HAP-1 (cell line): ENCODE measurements around the gene CYSTM1.

Source experiments
- DNase-seq, 2 experiments: peaks; one replicate each; pipeline ENCODE4 v3.0.0-alpha.2; 2016 to 2020; ENCODE audit warnings: low spot score in 2 of 2
- H3K27me3 ChIP-seq: fragments of 250-450 bp; sonication (Bioruptor Pico); 2 replicates; pipeline ENCODE4 v1.5.1; 2020; ENCODE audit warnings: low read depth, mild to moderate bottlenecking, moderate library complexity
- H3K36me3 ChIP-seq: fragments of 250-450 bp; sonication (Bioruptor Pico); replicated peaks from 2 replicates; pipeline ENCODE4 v1.5.1; 2020; ENCODE audit warnings: mild to moderate bottlenecking
- H3K4me1 ChIP-seq: fragments of 250-450 bp; sonication (Bioruptor Pico); 2 replicates; pipeline ENCODE4 v1.5.1; 2020; ENCODE audit warnings: mild to moderate bottlenecking
- H3K4me3 ChIP-seq: fragments of 250-450 bp; sonication (Bioruptor Pico); 2 replicates; pipeline ENCODE4 v1.5.1; 2020; ENCODE audit warnings: mild to moderate bottlenecking, moderate library complexity
- H3K9me3 ChIP-seq: fragments of 250-450 bp; sonication (Bioruptor Pico); 2 replicates; pipeline ENCODE4 v1.5.1; 2020; ENCODE audit warnings: mild to moderate bottlenecking, moderate library complexity
- in situ Hi-C: fragments of 300-500 bp; cut with MboI; formaldehyde crosslinking; loops from 3 replicates; pipeline ENCODE4 v1.14.3; 2020; ENCODE audit warnings: low sequenced_read_pairs, inconsistent platforms, mixed read lengths

Gene CYSTM1

DNA sequence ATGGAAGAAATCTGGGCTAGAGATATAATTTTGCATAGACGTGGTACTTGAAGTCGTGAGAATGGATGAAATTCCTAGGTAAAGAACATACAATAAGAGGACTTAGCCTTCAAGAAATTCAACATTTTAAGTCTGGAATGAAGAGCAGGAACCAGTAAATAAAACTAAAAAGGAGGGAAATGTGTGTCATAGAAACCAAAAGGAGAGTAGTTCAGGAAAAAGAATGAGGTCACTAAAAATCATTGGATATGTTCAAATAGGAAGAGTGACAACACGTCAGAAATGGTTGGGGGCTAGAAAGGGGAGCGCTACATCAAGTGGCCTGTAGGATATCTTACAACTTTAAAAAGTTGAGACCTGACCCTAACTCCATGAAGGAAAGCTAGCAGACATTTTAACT is 83.9 kb downstream of the CYSTM1 start:
- Histone ChIP-seq H3K4me1 (peaks cover 5% of the 10 kb centered on the region), H3K36me3 (peaks cover 4% of the 10 kb centered on the region; the same call in 1 of the 2 replicates), H3K9me3 (no peaks in the 10 kb centered on the region), H3K27me3 (no peaks in the 10 kb centered on the region), H3K4me3 (no peak overlapping the region)
- in situ Hi-C loops, result no loop called here
- DNase-seq, result no peak

DNA sequence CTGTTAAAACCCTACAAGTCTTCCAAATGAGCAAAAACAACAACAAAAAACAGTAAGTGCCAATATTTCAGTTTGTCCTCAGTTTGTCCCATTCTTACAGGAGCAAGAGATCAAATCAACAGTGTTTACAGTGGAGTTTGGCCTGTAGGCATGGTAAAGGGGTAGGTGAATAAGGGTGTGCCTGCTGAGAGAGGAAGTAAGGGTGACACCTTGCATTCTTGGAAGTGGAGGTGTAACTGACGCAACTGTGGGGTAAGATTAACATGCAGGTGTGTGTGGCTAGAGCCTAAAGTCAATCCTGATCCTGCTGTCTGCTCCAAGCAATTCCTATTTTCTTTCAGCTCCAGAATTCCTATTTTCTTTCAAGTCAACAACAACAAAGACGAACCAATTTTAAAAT is 84.5 kb downstream of the CYSTM1 start:
- in situ Hi-C loops, result no loop called here
- Histone ChIP-seq H3K4me3 (no peak overlapping the region), H3K36me3 (peaks cover 4% of the 10 kb centered on the region; the same call in 1 of the 2 replicates), H3K4me1 (no peaks in the 10 kb centered on the region), H3K9me3 (no peaks in the 10 kb centered on the region), H3K27me3 (no peaks in the 10 kb centered on the region)
- no peak for DNase-seq

DNA sequence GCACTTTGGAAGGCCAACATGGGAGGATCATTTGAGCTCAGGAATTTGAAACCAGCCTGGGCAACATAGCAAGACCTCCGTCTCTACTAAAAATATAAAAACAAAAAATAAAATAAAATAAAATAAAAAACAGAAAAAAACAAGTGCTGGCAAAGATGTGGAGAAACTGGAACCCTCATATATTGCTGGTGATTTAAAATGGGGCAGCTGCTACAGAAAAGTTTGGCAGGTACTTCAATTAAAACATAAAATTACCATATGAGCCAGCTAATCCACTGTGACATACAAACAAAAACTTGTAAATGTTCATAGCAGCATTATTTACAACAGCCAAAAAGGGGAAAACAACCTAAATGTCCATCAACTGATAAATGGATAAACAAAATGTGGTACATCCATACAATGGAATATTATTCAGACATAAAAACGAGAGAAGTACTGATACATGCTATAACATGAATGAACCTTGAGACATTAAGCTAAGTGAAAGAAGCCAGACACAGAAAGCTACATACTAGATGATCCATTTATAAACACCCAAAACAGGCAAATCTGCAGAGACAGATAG is 85.2 kb downstream of the CYSTM1 start:
- DNase-seq, result no peak
- Histone ChIP-seq H3K4me3 (no peak overlapping the region), H3K36me3 (peaks cover 4% of the 10 kb centered on the region; the same call in 1 of the 2 replicates), H3K27me3 (no peaks in the 10 kb centered on the region), H3K9me3 (no peaks in the 10 kb centered on the region), H3K4me1 (no peaks in the 10 kb centered on the region)
- in situ Hi-C loops, result no loop called here

DNA sequence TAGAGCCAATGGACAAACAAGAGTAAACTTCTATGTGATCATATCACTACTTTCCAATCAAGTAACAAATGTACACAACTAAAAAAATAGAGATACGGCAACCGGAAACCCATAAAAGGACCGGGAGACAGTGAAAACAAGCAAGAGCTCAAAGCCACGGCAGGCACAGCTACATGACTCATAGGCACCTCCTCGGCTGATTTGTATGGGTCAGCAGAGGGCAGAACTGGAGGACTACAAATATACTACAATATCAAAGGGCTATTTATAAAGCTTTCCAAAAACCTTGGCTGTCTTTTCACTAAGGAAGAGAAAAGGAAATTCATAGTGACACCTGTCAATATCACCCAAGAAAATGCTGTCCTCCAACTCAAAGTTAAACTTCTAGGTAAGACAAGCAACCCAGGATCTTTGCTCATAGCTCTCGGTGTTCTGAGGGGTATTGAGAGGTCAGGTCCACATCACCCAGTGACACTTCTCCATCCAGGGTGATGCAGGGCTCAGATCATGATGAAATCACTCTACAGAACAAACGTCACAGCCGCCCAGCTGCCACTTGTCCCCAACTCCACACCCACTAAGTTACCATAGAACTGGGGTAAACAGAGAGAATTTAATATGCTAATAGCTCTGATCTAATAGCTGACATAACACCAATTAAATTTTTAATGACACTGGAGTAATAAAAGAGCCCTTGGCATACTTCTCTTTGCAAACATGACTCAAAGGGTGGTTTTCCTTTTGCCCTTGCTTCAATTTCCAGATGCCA is 86.6 kb downstream of the CYSTM1 start:
- in situ Hi-C loops, result no loop called here
- no peak for DNase-seq
- Histone ChIP-seq H3K4me1 (peaks cover 3% of the 10 kb centered on the region), H3K27me3 (no peaks in the 10 kb centered on the region), H3K36me3 (peaks cover 4% of the 10 kb centered on the region; the same call in 1 of the 2 replicates), H3K9me3 (no peaks in the 10 kb centered on the region), H3K4me3 (no peak overlapping the region)

DNA sequence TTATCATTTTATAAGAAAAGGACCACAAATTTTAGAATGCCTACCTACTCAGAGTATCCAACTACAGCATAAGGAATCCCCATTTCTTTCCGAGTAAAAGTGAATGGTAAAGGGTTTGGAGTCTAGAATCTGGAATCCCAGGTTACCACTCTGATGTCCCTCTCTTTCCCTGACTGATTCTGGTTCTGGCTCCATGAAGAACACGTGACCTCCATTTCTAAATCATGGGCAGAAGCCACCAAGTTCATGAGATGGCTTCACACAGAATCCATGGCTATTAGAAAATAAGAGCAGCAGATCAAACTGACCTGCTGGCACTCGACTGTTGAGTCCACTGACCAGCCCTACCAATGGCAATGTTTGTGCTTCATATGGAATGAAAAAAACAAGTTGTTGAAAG is 87.2 kb downstream of the CYSTM1 start:
- no peak for DNase-seq
- H3K9me3 ChIP-seq, result no peaks in the 10 kb centered on the region
- H3K36me3 ChIP-seq, result peaks cover 4% of the 10 kb centered on the region; the same call in 1 of the 2 replicates
- H3K4me3 ChIP-seq, result no peak overlapping the region
- H3K27me3 ChIP-seq, result no peaks in the 10 kb centered on the region
- H3K4me1 ChIP-seq, result peaks cover 6% of the 10 kb centered on the region
- in situ Hi-C loops, result no loop called here

DNA sequence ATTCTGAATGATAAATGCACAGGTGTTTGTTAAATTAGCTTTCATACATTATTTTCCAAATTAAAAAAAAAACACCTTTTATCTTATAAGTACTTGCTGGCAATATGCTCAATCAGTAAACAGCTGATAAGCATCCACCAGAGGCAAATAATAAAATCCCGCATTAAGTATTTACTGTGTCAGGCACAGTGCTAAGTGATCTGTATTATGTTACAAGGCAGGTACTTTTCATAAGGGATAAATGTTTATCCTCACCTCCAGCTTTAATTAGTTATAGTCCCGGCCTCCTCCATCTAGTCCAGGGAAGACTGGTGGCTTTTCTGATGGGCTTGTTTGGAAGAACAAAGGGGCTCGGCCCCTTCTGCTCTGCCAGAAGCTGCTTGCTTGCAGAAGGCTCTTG is 87.9 kb downstream of the CYSTM1 start:
- DNase-seq, result no peak
- H3K36me3 ChIP-seq, result peaks cover 4% of the 10 kb centered on the region; the same call in 1 of the 2 replicates
- in situ Hi-C loops, result no loop called here

DNA sequence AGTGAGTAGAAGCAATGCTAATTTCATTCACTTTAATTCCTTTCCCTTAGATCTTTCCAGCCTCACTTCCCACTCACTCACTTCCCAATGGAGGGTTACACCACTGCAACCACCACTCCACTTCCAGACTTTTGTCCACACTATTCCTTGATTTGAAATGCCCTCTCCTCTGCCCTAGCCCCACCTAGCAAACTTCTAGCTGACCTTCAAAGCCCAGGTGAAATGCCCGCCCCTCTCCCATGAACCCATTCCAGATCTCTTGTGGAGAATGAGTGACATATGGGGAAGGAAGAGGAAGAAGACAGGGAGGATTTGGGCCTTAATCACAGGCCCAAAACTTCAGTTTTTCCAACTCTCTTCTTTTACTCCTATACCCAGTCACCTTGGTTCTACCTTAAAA is 90.9 kb downstream of the CYSTM1 start:
- no peak overlapping the region for H3K4me3 ChIP-seq
- H3K4me1 ChIP-seq, result peaks cover 15% of the 10 kb centered on the region
- H3K36me3 ChIP-seq, result no peaks in the 10 kb centered on the region
- no peaks in the 10 kb centered on the region for H3K27me3 ChIP-seq
- no peak for DNase-seq
- no peaks in the 10 kb centered on the region for H3K9me3 ChIP-seq
- in situ Hi-C loops, result no loop called here

More for the DNA sequence above, 87.9 kb downstream of the CYSTM1 start:
- peaks cover 12% of the 10 kb centered on the region for H3K4me1 ChIP-seq
- H3K4me3 ChIP-seq, result no peak overlapping the region
- no peaks in the 10 kb centered on the region for H3K9me3 ChIP-seq
- no peaks in the 10 kb centered on the region for H3K27me3 ChIP-seq

DNA sequence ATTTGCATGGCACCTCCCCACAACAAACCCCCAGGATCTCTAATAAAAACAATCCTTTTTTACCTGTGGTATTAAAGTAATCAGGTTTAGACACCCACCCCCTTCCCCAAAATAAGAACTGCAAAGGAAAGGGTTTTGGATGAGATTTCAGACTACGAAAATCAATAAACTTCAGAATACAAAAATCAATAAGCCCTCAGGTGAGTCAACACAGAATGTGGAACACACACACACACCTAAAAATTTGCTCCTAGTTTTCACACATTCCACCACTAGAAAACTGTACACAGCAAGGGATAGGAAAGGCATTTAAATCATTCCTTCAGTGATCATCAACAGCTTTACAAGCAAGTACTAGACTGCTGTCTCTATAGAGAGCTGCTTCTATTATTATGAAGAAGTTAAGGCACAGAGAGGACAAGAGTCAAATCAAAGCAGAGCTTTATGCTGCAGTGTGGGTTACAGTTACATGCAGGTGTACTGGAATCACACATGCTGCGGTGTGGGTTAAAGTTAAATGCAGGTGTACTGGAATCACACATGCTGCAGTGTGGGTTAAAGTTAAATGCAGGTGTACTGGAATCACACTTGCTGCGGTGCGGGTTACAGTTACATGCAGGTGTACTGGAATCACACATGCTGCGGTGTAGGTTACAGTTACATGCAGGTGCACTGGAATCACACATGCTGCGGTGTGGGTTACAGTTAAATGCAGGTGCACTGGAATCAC is 91.6 kb downstream of the CYSTM1 start:
- Histone ChIP-seq H3K4me1 (peaks cover 15% of the 10 kb centered on the region), H3K36me3 (no peaks in the 10 kb centered on the region), H3K4me3 (no peak overlapping the region), H3K9me3 (no peaks in the 10 kb centered on the region), H3K27me3 (no peaks in the 10 kb centered on the region)
- DNase-seq, result no peak
- in situ Hi-C loops, result no loop called here

DNA sequence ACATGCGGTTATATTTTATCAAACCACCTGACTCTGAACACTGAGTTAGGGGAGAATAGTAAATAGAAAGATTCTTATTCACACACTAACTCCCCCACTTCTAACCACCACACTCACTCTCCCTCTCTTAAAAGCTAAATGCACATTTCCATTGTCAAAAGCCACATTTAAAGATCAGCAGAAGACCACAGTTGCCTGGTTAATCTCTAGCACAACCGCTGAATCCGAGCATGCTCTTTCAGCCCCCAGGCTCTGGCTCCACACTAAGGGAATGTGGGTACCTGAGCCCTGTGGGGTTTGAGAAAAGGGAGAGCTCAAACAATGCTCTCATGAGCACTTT is 92.2 kb downstream of the CYSTM1 start:
- peak in 1 of 2 experiments; percentile 8 for DNase-seq
- H3K4me1 ChIP-seq, result peaks cover 15% of the 10 kb centered on the region
- in situ Hi-C loops, result no loop called here
- H3K9me3 ChIP-seq, result no peaks in the 10 kb centered on the region
- H3K36me3 ChIP-seq, result no peaks in the 10 kb centered on the region
- no peaks in the 10 kb centered on the region for H3K27me3 ChIP-seq
- H3K4me3 ChIP-seq, result no peak overlapping the region

DNA sequence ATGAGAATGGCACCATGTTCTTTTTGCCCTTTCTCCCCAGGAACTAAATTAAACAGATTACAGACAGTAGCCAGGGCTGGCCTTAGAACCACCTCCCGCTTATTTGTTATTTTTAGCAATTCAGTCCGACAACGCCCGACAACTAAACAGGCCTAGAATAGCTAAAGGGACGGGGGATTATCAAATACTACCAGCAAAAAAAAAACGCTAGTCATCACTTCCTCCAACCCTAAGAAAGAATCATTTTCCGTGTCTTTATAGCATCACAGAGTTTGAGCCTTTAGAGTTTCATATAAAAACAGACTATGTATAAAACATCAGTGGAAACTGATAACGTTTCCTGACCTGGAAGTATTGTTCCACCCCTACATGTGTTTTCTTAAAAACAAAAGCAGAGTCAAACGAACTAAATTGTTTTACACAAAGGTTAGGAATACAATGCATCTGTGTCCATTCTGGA is 92.6 kb downstream of the CYSTM1 start:
- in situ Hi-C loops, result no loop called here
- Histone ChIP-seq H3K36me3 (no peaks in the 10 kb centered on the region), H3K27me3 (no peaks in the 10 kb centered on the region), H3K9me3 (no peaks in the 10 kb centered on the region), H3K4me1 (peaks cover 15% of the 10 kb centered on the region), H3K4me3 (no peak overlapping the region)
- no peak for DNase-seq

DNA sequence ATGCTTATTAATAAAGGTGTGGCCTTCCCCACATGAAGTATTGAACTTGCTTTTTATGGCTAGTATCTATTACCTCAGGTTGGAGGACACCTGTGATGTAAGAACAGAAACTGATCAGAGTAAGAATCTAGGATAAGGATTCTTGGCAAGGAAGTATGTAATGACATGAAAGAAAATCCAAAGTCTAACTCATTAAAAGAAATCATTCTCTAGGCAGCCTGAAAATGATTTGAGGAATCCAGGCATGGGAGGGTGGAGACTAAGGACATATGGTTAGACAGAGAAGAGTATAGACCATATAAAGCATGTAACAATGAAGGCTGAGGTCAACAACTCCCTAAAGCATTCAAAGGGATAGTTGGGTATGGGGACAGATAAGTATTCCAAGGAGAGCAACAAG is 95.0 kb downstream of the CYSTM1 start:
- no peak overlapping the region for H3K4me3 ChIP-seq
- H3K36me3 ChIP-seq, result no peaks in the 10 kb centered on the region
- H3K9me3 ChIP-seq, result no peaks in the 10 kb centered on the region
- no peaks in the 10 kb centered on the region for H3K27me3 ChIP-seq
- in situ Hi-C loops, result no loop called here
- H3K4me1 ChIP-seq, result peaks cover 15% of the 10 kb centered on the region
- DNase-seq, result no peak

DNA sequence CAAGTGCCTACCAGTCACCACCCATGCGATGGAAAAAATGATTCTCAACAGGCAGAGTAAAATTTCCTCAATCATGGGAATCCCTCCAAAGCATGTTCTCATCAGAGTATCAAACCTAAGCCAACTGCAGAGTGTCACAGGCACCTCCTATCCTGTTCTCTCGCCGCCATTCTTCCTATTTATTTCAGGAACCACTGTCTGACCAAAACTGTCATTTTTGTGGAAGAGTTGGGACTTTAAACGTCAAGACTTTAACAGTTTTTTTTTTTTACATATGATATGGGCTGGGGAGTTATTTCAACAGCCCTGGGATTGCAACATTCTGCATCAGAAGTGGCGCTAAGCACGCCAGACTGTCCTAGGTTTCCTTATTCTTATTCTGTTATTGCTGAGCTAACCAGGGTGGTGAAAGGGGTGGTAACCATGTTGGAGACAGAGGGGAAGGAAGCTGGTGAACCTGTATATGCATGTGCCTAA is 98.5 kb downstream of the CYSTM1 start:
- Histone ChIP-seq H3K4me1 (no peaks in the 10 kb centered on the region), H3K27me3 (no peaks in the 10 kb centered on the region), H3K4me3 (no peak overlapping the region), H3K9me3 (no peaks in the 10 kb centered on the region), H3K36me3 (no peaks in the 10 kb centered on the region)
- in situ Hi-C loops, result no loop called here
- DNase-seq, result no peak

DNA sequence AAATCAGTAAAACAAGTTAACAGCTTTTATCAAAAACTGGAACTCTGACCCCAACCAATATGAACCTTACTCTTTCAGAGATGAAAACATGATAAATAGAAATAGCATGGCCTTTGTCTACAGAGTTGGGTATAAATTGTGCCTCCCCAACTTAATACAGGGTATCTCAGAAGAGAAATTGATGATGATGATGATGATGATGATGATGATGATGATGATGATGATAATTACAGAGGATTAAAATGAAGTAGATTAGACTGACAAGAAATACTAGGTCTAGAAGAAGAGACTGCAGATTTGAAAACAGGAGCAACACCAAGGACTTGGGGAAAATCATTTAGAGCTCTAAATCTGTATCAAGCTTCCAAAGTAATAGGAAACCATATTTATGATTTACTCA is 100.8 kb downstream of the CYSTM1 start:
- Histone ChIP-seq H3K27me3 (no peaks in the 10 kb centered on the region), H3K4me3 (no peak overlapping the region), H3K4me1 (no peaks in the 10 kb centered on the region), H3K36me3 (no peaks in the 10 kb centered on the region), H3K9me3 (no peaks in the 10 kb centered on the region)
- in situ Hi-C loops, result no loop called here
- DNase-seq, result no peak

DNA sequence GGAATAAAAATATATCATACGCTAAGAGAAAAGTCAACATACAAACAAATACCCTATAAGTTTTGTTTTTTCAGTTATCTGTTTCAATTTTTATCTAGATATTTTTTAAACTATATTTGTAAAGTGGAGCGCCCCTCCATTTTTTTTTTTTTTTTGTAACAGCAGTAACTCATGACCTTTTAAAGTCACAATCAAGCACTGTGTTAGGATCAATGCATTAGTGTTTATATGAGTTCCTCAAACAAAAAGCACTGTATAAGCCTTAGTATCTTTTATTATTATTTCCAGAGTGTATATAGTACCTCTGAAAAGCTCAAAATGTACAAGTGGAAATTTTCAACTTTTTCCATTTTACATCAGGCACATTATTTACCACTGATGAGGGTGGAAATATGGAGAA is 107.3 kb downstream of the CYSTM1 start:
- Histone ChIP-seq H3K4me3 (no peak overlapping the region), H3K27me3 (no peaks in the 10 kb centered on the region), H3K9me3 (no peaks in the 10 kb centered on the region), H3K36me3 (no peaks in the 10 kb centered on the region), H3K4me1 (peaks cover 9% of the 10 kb centered on the region)
- DNase-seq, result no peak
- in situ Hi-C loops, result no loop called here
